Esophagus squamous epithelium (tissue), 5 donors: ENCODE data around the gene SKIC2. TPM values are rescaled to one million over a fixed set of nuclear protein-coding genes. Genes with fewer than 3 reads are reported as not detected.
"Not testable (repeated sequence)": the region's sequence is repeated elsewhere in the genome, so short reads cannot be mapped to it uniquely, and the experiment has no call there.

Experiments used
- DNase-seq: peaks from one replicate; lab custom pipeline; 2025; lab: John Stamatoyannopoulos, UW
- H3K27ac ChIP-seq, 4 donors: fragments of 200-600 bp; sonication (generic); one replicate each; pipeline ENCODE4 v1.5.1; 2016 to 2019; ENCODE audit warnings: mild to moderate bottlenecking in 1 of 4
- H3K27me3 ChIP-seq, 4 donors: fragments of 200-600 bp; sonication (generic); 1 replicate in 3 of 4; 2 replicates in 1 of 4; pipeline versions ENCODE4 v1.5.1 to v1.6.0; 2017 to 2021; ENCODE audit warnings: antibody characterized with exemption in 1 of 4
- H3K36me3 ChIP-seq, 3 donors: fragments of 200-600 bp; sonication (generic); one replicate each; pipeline ENCODE4 v1.5.1; 2016 to 2019
- H3K4me1 ChIP-seq, 3 donors: fragments of 200-600 bp; sonication (generic); one replicate each; pipeline ENCODE4 v1.5.1; 2017 to 2019
- H3K4me3 ChIP-seq, 4 donors: fragments of 200-600 bp; sonication (generic); 1 replicate in 3 of 4; 2 replicates in 1 of 4; pipeline ENCODE4 v1.5.1; 2016 to 2019; ENCODE audit warnings: mild to moderate bottlenecking in 2 of 4, moderate library complexity in 1 of 4
- H3K9me3 ChIP-seq, 3 donors: fragments of 200-600 bp; sonication (generic); one replicate each; pipeline ENCODE4 v1.5.1; 2016 to 2019
- POLR2A ChIP-seq, 4 donors: fragments of 450-650 bp; IDR thresholded peaks; one replicate each; pipeline ENCODE4 v1.6.1; 2017; ENCODE audit warnings: antibody characterized with exemption in 4 of 4, mild to moderate bottlenecking in 4 of 4, moderate library complexity in 3 of 4
- WGBS, 2 donors: methylation state at CpG; one replicate each; pipeline ENCODE4 v1.1.5; 2018; 5-methylcytosine and 5-hydroxymethylcytosine counted together
- intact Hi-C: fragments of 100-400 bp; cut with DNase I; formaldehyde crosslinking; loops from one replicate; pipeline ENCODE4 v1.15.0; 2022
- total RNA-seq, 4 donors: library from RNA; depleted of rRNA; stranded (reverse); fragments of >200 nt; gene quantifications; one replicate each; pipeline ENCODE4 v1.1.0, GENCODE V29; 2016
- TF ChIP-seq, protein P1 (sequence below), 6 experiments: fragments of 450-650 bp in 4 of 6; fragments of 200-600 bp in 2 of 6; sonication (generic) in 2 of 6; IDR thresholded peaks; one replicate each; pipeline ENCODE4 v1.5.1; 2016 to 2019; ENCODE audit warnings: antibody characterized with exemption in 6 of 6, mild to moderate bottlenecking in 4 of 6, moderate library complexity in 4 of 6
- donor health status: DM: yes; HTN: yes; CAD: no.

Gene SKIC2
- total RNA-seq, 4 donors from 2014 or later: 24.6 to 32.4 (median 26.8) TPM

DNA sequence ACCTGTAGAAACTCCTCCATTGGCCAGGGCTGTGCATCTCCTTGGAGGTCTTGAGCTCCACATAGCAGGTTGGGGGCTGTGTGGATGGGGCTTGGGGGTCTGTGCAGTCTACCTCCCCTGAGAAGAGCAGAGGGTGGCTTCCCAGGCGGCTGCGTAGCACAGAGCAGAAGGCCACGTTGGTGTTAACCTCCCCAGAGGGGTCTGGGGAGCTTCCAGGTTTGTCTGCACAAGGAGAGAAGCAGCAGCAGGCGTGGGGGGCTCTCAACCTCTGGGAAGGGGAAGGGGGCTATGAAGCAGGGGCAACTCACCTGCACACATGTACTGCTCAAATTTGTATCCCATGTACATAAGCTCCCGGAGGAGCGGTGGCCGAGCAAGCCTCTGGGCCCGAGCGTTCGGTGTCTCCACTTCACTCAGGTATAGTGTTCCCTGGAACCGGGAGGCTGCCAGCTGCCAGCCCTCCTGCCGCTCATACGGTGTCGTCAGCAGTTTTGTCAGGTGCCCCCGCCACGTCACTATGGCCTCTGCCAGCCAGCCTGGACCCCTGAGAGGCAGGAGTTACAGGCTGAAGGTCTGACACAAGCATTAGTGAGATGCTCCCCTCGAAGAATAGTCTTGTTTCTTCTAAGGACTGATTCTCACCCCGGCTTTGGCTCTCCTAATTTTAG is 11.8 kb downstream of the SKIC2 start:
- peaks cover 27 to 51% (median 27%) of the 10 kb centered on the region in 3 donors for H3K36me3 ChIP-seq
- peak overlapping the region; percentile 66 to 81 (median 78) for H3K4me3 ChIP-seq
- no peaks in the 10 kb centered on the region for H3K9me3 ChIP-seq
- H3K27ac ChIP-seq: peak overlapping the region; percentile 95 to 99 (median 98)
- no peak for DNase-seq
- WGBS, 2 donors: 70 to 81% methylated on average over 11 to 12 of the region's 18 CpGs
- peaks cover 13 to 39% (median 22%) of the 10 kb centered on the region in 3 donors for H3K4me1 ChIP-seq
- TF ChIP-seq, protein P1, sequence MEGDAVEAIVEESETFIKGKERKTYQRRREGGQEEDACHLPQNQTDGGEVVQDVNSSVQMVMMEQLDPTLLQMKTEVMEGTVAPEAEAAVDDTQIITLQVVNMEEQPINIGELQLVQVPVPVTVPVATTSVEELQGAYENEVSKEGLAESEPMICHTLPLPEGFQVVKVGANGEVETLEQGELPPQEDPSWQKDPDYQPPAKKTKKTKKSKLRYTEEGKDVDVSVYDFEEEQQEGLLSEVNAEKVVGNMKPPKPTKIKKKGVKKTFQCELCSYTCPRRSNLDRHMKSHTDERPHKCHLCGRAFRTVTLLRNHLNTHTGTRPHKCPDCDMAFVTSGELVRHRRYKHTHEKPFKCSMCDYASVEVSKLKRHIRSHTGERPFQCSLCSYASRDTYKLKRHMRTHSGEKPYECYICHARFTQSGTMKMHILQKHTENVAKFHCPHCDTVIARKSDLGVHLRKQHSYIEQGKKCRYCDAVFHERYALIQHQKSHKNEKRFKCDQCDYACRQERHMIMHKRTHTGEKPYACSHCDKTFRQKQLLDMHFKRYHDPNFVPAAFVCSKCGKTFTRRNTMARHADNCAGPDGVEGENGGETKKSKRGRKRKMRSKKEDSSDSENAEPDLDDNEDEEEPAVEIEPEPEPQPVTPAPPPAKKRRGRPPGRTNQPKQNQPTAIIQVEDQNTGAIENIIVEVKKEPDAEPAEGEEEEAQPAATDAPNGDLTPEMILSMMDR (IDR thresholded peaks at IDR 0.05): no peak
- no peak for TF ChIP-seq POLR2A (IDR thresholded peaks at IDR 0.05)
- no peaks in the 10 kb centered on the region for H3K27me3 ChIP-seq
- intact Hi-C loops: no loop called here

GRCh38 chr6:31971279-31971992 is 12.5 kb downstream of the SKIC2 start:
- H3K27me3 ChIP-seq: no peaks in the 10 kb centered on the region
- TF ChIP-seq, protein P1 (IDR thresholded peaks at IDR 0.05): peak in 1 of 6 experiments; percentile 9
- TF ChIP-seq POLR2A (IDR thresholded peaks at IDR 0.05): no peak

GRCh38 chr6:31971993-31972708 is 13.2 kb downstream of the SKIC2 start, which contains the start of gene DXO:
Gene DXO, minus strand, starts transcription at chr6:31972138. Its CDS starts 463 bp downstream, at chr6:31971675.
- H3K27me3 ChIP-seq: no peaks in the 10 kb centered on the region
- peaks cover 13 to 39% (median 22%) of the 10 kb centered on the region in 3 donors for H3K4me1 ChIP-seq
- DNase-seq: peak; percentile 89
- peaks cover 18 to 36% (median 22%) of the 10 kb centered on the region in 3 donors for H3K36me3 ChIP-seq
- H3K27ac ChIP-seq: peak within 1 kb of the TSS; percentile 95 to 99 (median 98)
- peak within 1 kb of the TSS; percentile 66 to 81 (median 78) for H3K4me3 ChIP-seq
- no peaks in the 10 kb centered on the region for H3K9me3 ChIP-seq
- WGBS, 2 donors: 0% methylated on average over 7 to 20 of the region's 62 CpGs
- intact Hi-C loops: no loop called here
- TF ChIP-seq, protein P1 (IDR thresholded peaks at IDR 0.05): no peak
- peak in 3 of 4 donors; percentile 57 to 67 (median 57) for TF ChIP-seq POLR2A (IDR thresholded peaks at IDR 0.05)

More at GRCh38 chr6:31971279-31971992, 12.5 kb downstream of the SKIC2 start:
- Histone ChIP-seq H3K4me3 (peak overlapping the region; percentile 66 to 81 (median 78)), H3K4me1 (peaks cover 13 to 39% (median 22%) of the 10 kb centered on the region in 3 donors), H3K36me3 (peaks cover 23 to 44% (median 27%) of the 10 kb centered on the region in 3 donors), H3K9me3 (no peaks in the 10 kb centered on the region), H3K27ac (peak overlapping the region; percentile 95 to 99 (median 98))
- no peak for DNase-seq
- 18 to 19% methylated on average over 18 of the region's 29 CpGs for WGBS, 2 donors
- intact Hi-C loops: no loop called here

DNA sequence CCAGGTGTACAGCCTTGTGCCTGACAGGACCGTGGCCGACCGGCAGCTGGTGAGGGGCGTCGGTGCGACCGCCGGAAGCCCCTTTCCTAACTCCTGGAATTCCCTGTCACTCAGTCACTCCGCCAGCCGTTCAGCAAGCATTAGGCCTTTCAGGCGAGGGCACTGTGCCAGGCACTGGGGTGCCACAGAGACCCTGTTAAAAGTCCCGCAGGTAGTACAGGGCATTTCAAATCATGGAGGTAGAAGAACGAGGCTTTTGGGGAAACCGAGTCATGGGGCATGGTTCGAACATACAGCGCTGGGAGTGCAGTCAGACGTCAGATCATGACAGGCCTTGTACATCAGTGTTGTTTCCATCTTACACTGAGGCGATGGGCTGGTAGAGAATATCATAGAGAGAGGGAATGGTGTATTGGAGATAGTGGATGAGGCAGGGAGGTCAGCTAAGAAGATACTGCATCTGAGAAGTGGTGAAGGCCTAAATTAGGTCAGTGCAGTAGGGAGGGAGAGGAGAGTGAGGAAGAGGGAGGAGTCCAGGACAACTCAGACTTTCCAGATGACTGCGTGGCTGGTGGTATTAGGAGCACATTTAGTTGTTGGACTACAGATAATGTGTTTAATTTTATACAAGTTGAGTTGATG is 13.9 kb downstream of the SKIC2 start:
- peak overlapping the region; percentile 95 to 99 (median 98) for H3K27ac ChIP-seq
- H3K9me3 ChIP-seq: no peaks in the 10 kb centered on the region
- H3K36me3 ChIP-seq: peaks cover 14 to 30% (median 16%) of the 10 kb centered on the region in 3 donors
- peaks cover 13 to 39% (median 22%) of the 10 kb centered on the region in 3 donors for H3K4me1 ChIP-seq
- TF ChIP-seq, protein P1 (IDR thresholded peaks at IDR 0.05): no peak
- no peak for TF ChIP-seq POLR2A (IDR thresholded peaks at IDR 0.05)
- 17 to 18% methylated on average over 7 of the region's 19 CpGs for WGBS, 2 donors
- H3K4me3 ChIP-seq: peak overlapping the region; percentile 66 to 81 (median 78)
- intact Hi-C loops: no loop called here
- no peaks in the 10 kb centered on the region for H3K27me3 ChIP-seq
- DNase-seq: no peak

GRCh38 chr6:31976065-31976464 is 17.1 kb downstream of the SKIC2 start:
- H3K9me3 ChIP-seq, intact Hi-C loops, H3K4me3 ChIP-seq, DNase-seq, H3K27ac ChIP-seq, H3K27me3 ChIP-seq: not testable (repeated sequence)
- WGBS, 2 donors: no CpG with 5 or more reads among the region's 30 CpGs
- H3K36me3 ChIP-seq: peaks cover 0 to 22% (median 0%) of the 10 kb centered on the region in 3 donors
- peaks cover 9 to 24% (median 14%) of the 10 kb centered on the region in 3 donors for H3K4me1 ChIP-seq
